ENCODE data around the gene PCDHGA1.

PCDHGA1 gene

DNA sequence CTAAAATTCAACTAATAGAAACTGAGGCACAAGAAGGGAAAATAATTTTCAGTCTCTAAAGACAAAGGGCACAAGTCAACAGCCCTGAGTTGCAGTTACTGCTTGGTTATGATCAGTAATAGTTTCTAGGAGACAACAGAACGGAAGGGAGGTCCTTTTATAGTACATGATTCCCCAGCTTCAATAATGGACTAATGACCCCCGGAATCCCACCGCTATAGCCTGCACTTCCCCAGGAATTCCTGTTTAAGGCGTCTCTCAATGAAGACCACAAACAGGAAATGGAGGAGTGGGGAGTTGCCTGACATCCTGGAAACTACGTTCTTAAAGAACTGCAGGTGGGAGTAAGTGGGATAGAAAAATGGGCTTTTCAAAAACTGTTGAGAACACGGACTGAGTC is 227.8 kb downstream of the PCDHGA1 start:
- no peak for DNase-seq

DNA sequence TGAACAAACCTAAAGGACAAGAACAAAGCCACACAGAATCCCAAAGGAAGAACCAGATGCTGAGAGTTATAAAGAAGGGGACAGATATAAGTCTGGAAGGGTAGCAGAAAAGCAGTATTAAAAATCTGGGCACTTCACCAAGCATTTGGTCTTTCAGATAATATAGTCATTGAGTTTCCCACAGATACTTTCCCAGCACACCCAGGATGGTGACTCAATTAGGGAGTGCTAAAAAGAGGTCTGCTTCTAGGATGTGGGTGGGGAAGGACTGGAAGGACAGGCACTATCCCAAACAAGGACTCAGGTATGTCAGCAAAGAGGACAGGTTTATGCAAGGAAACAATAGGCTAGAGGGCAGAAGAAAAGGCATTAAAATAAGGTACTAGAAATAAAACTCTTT is 229.1 kb downstream of the PCDHGA1 start:
- DNase-seq, result no peak

DNA sequence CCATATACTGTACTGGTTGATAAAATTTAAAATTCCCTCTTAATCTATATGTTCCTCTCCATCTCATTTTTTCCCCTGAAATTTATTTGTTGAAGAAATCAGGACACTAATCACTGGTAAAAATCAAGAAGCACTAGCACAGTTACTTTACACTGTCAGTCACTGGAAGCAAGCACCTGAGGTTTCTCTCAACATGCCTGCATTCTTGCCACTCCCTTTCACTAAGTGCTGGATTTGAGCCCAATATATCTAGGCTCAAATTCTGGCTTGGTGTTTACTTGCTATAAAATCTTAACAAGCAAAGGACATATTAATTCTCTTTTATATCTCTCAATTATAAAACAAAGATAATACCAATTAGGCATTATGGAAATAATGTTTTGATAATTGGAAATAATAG is 229.8 kb downstream of the PCDHGA1 start:
- DNase-seq, result no peak

- no peak for DNase-seq
Measured at GRCh38 chr5:141560725-141561483, 230.6 kb downstream of the PCDHGA1 start.

All from activated T-cell treated with anti-CD3 and anti-CD28 coated beads for 4 hours (primary cell).